OCI-LY7 (cell line): ENCODE results near the gene TMX1. TPM values are rescaled to one million over a fixed set of nuclear protein-coding genes. Genes with fewer than 3 reads are reported as not detected.

Experiments
- BruUV-seq: library from RNA; stranded (reverse); fragments of 400-500 nt; replicated peaks from 2 replicates; lab custom pipeline; 2021; lab: Mats Ljungman, UMichigan
- CTCF ChIA-PET: fragments of 300-600 bp; sonication (Branson Sonifier 250); formaldehyde crosslinking; loops from one replicate; lab custom pipeline; 2022; ENCODE audit warnings: antibody characterized with exemption; ENCODE audit not compliant: unreplicated experiment; lab: Charles Lee
- POLR2A ChIA-PET: fragments of 300-600 bp; sonication (Branson Sonifier 250); formaldehyde crosslinking; loops from one replicate; lab custom pipeline; 2022; ENCODE audit warnings: antibody characterized with exemption; lab: Charles Lee
- DNase-seq: peaks from one replicate; pipeline ENCODE4 v3.0.0-alpha.2; 2015; ENCODE audit warnings: low spot score
- H2AFZ ChIP-seq: fragments of 200-600 bp; sonication (generic), shearing (Covaris generic); 2 replicates; pipeline ENCODE4 v1.6.1; 2014; ENCODE audit warnings: mild to moderate bottlenecking, antibody characterized with exemption, low read length, moderate library complexity
- H3K27ac ChIP-seq: fragments of 200-600 bp; sonication (generic); 2 replicates; pipeline ENCODE4 v1.5.1; 2014; ENCODE audit warnings: mixed run types, low read depth, mild to moderate bottlenecking, moderate library complexity, low read length, inconsistent platforms; ENCODE audit not compliant: poor library complexity, severe bottlenecking
- H3K36me3 ChIP-seq: fragments of 200-600 bp; sonication (generic); 2 replicates; pipeline ENCODE4 v1.6.1; 2014; ENCODE audit warnings: mild to moderate bottlenecking, antibody characterized with exemption, low read length, moderate library complexity, mixed read lengths; ENCODE audit not compliant: insufficient read depth
- H3K4me1 ChIP-seq: fragments of 200-600 bp; sonication (generic); 2 replicates; pipeline ENCODE4 v1.5.1; 2014; ENCODE audit warnings: mild to moderate bottlenecking, low read length; ENCODE audit not compliant: insufficient read depth, poor library complexity, severe bottlenecking
- H3K4me2 ChIP-seq: fragments of 200-600 bp; sonication (generic); 2 replicates; pipeline ENCODE4 v1.6.1; 2014; ENCODE audit warnings: mild to moderate bottlenecking, low read length
- H3K4me3 ChIP-seq: fragments of 200-600 bp; sonication (generic); 2 replicates; pipeline ENCODE4 v1.5.1; 2014; ENCODE audit warnings: mild to moderate bottlenecking, low read depth, low read length; ENCODE audit not compliant: poor library complexity, severe bottlenecking
- H3K79me2 ChIP-seq: fragments of 200-600 bp; sonication (generic); 2 replicates; pipeline ENCODE4 v1.6.1; 2016; ENCODE audit warnings: low read depth, mild to moderate bottlenecking, low read length, moderate library complexity, mixed read lengths; ENCODE audit not compliant: insufficient read depth
- H3K9me2 ChIP-seq: fragments of 200-600 bp; sonication (generic); 2 replicates; pipeline ENCODE4 v1.6.1; 2016; ENCODE audit warnings: mild to moderate bottlenecking, low read length, mixed read lengths; ENCODE audit not compliant: insufficient read depth
- H3K9me3 ChIP-seq: fragments of 200-600 bp; sonication (generic); 2 replicates; pipeline ENCODE4 v1.6.1; 2014; ENCODE audit warnings: mild to moderate bottlenecking, mixed run types, low read length, mixed read lengths
- H4K20me1 ChIP-seq: fragments of 200-600 bp; sonication (generic); 2 replicates; pipeline ENCODE4 v1.6.1; 2014; ENCODE audit warnings: mild to moderate bottlenecking, antibody characterized with exemption, low read length, moderate library complexity, mixed read lengths; ENCODE audit not compliant: insufficient read depth
- CTCF ChIP-seq: fragments of 200-600 bp; sonication (generic); conservative IDR thresholded peaks from 2 replicates; pipeline ENCODE4 v1.5.1; 2014; ENCODE audit warnings: mild to moderate bottlenecking, antibody characterized with exemption, low read length, moderate library complexity, mixed read lengths
- EZH2phosphoT487 ChIP-seq: fragments of 200-600 bp; sonication (generic); IDR thresholded peaks from 2 replicates; pipeline ENCODE4 v1.6.1; 2018; ENCODE audit warnings: low read depth, borderline replicate concordance, mild to moderate bottlenecking, mixed run types, antibody characterized with exemption, low read length, moderate library complexity, mixed read lengths
- intact Hi-C: fragments of 100-400 bp; cut with micrococcal nuclease; formaldehyde crosslinking; loops from one replicate; pipeline ENCODE4 v1.10.0; 2022; ENCODE audit not compliant: unreplicated experiment
- total RNA-seq, 2 experiments: library from RNA; depleted of rRNA in 1 of 2; stranded (reverse); fragments of >200 nt in 1 of 2; shearing (Covaris generic) in 1 of 2; gene quantifications; 2 replicates each; pipeline ENCODE4 v1.2.3, GENCODE V29; 2014 to 2022

The TMX1 gene
- total RNA-seq, 2 experiments from 2014 or later: 34.3 to 59.0 TPM

DNA sequence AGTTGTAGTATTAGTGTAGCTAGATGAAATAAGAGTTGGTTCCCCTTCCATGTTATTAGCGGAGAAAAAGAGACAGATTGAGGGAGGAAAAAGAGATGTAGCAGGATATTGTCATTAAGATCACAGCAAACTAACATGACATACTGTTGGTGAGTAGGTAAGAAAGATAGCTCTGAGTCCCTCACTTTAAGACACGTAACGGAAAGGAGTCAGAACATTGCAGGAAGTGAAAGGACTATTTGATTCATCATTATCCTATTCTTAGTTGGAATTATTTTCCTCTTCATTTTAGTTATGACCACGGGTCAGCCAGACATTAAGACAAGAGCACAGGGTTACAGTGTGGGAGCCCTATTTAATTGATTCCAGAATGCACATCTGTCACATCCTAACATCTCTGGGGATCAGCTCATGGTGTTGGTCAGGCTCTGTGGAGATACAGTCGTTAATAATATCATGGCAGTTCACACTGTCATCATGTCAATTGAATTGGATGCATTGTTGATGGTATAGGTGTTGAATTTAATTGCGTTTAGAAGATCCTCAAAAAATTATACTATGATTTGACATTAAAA lies 55.0 kb downstream of the TMX1 start:
- ChIA-PET POLR2A (interaction anchor here (1.4 to 1.7 kb wide), 2 partner anchors 8 to 9 kb away, joined by 3 to 4 read pairs; no protein-coding TSS in a partner anchor), CTCF (no interaction called here)
- Histone ChIP-seq H3K79me2 (no peaks in the 10 kb centered on the region), H3K9me3 (no peaks in the 10 kb centered on the region), H3K36me3 (no peaks in the 10 kb centered on the region), H4K20me1 (no peaks in the 10 kb centered on the region), H2AFZ (no peak overlapping the region), H3K9me2 (no peaks in the 10 kb centered on the region), H3K4me3 (no peak overlapping the region), H3K4me1 (no peaks in the 10 kb centered on the region), H3K4me2 (no peak overlapping the region), H3K27ac (no peak overlapping the region)
- no TSS peak for BruUV-seq
- intact Hi-C loops: no loop called here
- DNase-seq: no peak
- TF ChIP-seq EZH2phosphoT487 (no peak), CTCF (no peak)

GRCh38 chr14:51295646-51296263 lies 55.7 kb downstream of the TMX1 start:
- TF ChIP-seq EZH2phosphoT487: no peak
- TF ChIP-seq CTCF: no peak
- H3K36me3 ChIP-seq: no peaks in the 10 kb centered on the region
- H3K79me2 ChIP-seq: no peaks in the 10 kb centered on the region
- BruUV-seq: no TSS peak
- H3K4me1 ChIP-seq: no peaks in the 10 kb centered on the region
- intact Hi-C loops: no loop called here
- no peak overlapping the region for H3K4me3 ChIP-seq
- CTCF ChIA-PET: no interaction called here
- no peaks in the 10 kb centered on the region for H4K20me1 ChIP-seq
- no peak overlapping the region for H3K27ac ChIP-seq
- no peak for DNase-seq
- POLR2A ChIA-PET: interaction anchor here (1.4 kb wide), 1 partner anchor 10 kb away, joined by 3 read pairs; no protein-coding TSS in a partner anchor
- H2AFZ ChIP-seq: no peak overlapping the region
- H3K9me2 ChIP-seq: no peaks in the 10 kb centered on the region
- no peak overlapping the region for H3K4me2 ChIP-seq
- no peaks in the 10 kb centered on the region for H3K9me3 ChIP-seq

GRCh38 chr14:51297066-51297465 lies 57.0 kb downstream of the TMX1 start:
- no peak overlapping the region for H2AFZ ChIP-seq
- intact Hi-C loops: no loop called here
- H3K9me2 ChIP-seq: no peaks in the 10 kb centered on the region
- H4K20me1 ChIP-seq: no peaks in the 10 kb centered on the region
- no peaks in the 10 kb centered on the region for H3K4me1 ChIP-seq
- H3K4me2 ChIP-seq: no peak overlapping the region
- TF ChIP-seq CTCF (no peak), EZH2phosphoT487 (no peak)
- no peak overlapping the region for H3K27ac ChIP-seq
- POLR2A ChIA-PET: no interaction called here
- no peaks in the 10 kb centered on the region for H3K36me3 ChIP-seq
- CTCF ChIA-PET: no interaction called here
- no peak overlapping the region for H3K4me3 ChIP-seq
- BruUV-seq: no TSS peak
- no peaks in the 10 kb centered on the region for H3K79me2 ChIP-seq
- no peaks in the 10 kb centered on the region for H3K9me3 ChIP-seq
- no peak for DNase-seq
